ENCODE measurements around the gene PLXNA1. TPM values are rescaled to one million over a fixed set of nuclear protein-coding genes. Genes with fewer than 3 reads are reported as not detected.
A peak's percentile ranks its signal among the peaks of the same experiment; 100 is the strongest.

PLXNA1 gene
- total and polyA plus RNA-seq, 10 of the 15 experiments (the other 5 are each of a cell fraction or from before 2014, with no cell fraction given): 0.03 to 16.4 (median 2.5) TPM

- peak; percentile 37; the same call in 2 of the 3 replicates for ATAC-seq
- POLR2A ChIA-PET: no interaction called here
- Histone ChIP-seq H3K79me2 (ENCODE audit: control insufficient read depth, insufficient read depth, low read length) (no peaks in the 10 kb centered on the region), H3K27me3 (replicated peaks in 1 of 2; ENCODE audit: control insufficient read depth in 2 of 2, insufficient read depth in 2 of 2, low read length in 1 of 2) (no peaks in the 10 kb centered on the region), H3K9ac (ENCODE audit: control insufficient read depth, insufficient read depth, low read length) (no peak overlapping the region), H3K4me3 (no peak overlapping the region), H3K27ac (ENCODE audit: control insufficient read depth, insufficient read depth) (no peak overlapping the region), H3K4me2 (ENCODE audit: control insufficient read depth, insufficient read depth) (no peak overlapping the region), H3K4me1 (ENCODE audit: control insufficient read depth, insufficient read depth, low read length) (no peaks in the 10 kb centered on the region), H4K20me1 (ENCODE audit: control insufficient read depth, insufficient read depth) (peaks cover 3% of the 10 kb centered on the region; the same call in 1 of the 2 replicates), H3K36me3 (ENCODE audit: control insufficient read depth in 2 of 2, insufficient read depth in 2 of 2, low read length in 1 of 2) (peaks cover 0 to 7% of the 10 kb centered on the region in 2 experiments; a peak in 2 of 4 replicates), H3K9me3 (replicated peaks; ENCODE audit: control insufficient read depth, insufficient read depth, low read length) (no peaks in the 10 kb centered on the region), H2AFZ (ENCODE audit: control insufficient read depth, low read depth, low read length) (no peak overlapping the region)
- SMC1A ChIA-PET (ENCODE audit: uncharacterized antibody, unreplicated experiment): no interaction called here
- 62% methylated on average over 11 of the region's 11 CpGs for WGBS (ENCODE audit: insufficient coverage, insufficient replicate concordance, low lambda C conversion rate, missing lambda C conversion rate)
- TF ChIP-seq SMC3 (IDR thresholded peaks at IDR 0.05; ENCODE audit: borderline replicate concordance, low read length) (peak; percentile 9; the same call in 1 of the 2 replicates), REST (IDR thresholded peaks at IDR 0.05; ENCODE audit: low read depth, low read length) (no peak), CTCF (IDR thresholded peaks at IDR 0.05 in 2 of 3, conservative IDR thresholded peaks at IDR 0.05 in 1 of 3; ENCODE audit: control insufficient read depth in 2 of 3, extremely low read depth in 1 of 3, insufficient read depth in 1 of 3, low read depth in 3 of 3, low read length in 3 of 3) (peak in 2 of 3 experiments; percentile 27 to 29; a peak in 2 of 6 replicates), RAD21 (IDR thresholded peaks at IDR 0.05; ENCODE audit: insufficient read depth, low read depth, low read length) (peak; percentile 17; the same call in 1 of the 2 replicates)
- BruUV-seq (replicated peaks): no TSS peak
- no peak for DNase-seq (ENCODE audit: low read depth, low spot score)
- in situ Hi-C loops (cut with MboI): no loop called here
- CTCF ChIA-PET: interaction anchor here (0.7 to 1.5 kb wide), 3 partner anchors 15 to 489 kb away, joined by 3 to 4 read pairs (median 3); no protein-coding TSS in a partner anchor
- RAD21 ChIA-PET (ENCODE audit: unreplicated experiment): no interaction called here
- intact Hi-C loops (cut with micrococcal nuclease; ENCODE audit: unreplicated experiment): no loop called here
- no peak for FAIRE-seq
Observed at GRCh38 chr3:126995926-126996512, 13.1 kb downstream of the PLXNA1 start.
